AG04449 (cell line): ENCODE measurements around the gene PCNT.

Experiments used
- CTCF ChIA-PET: fragments of 350-600 bp; formaldehyde crosslinking; extraction: SDS; loops from one replicate; lab custom pipeline; 2021; ENCODE audit warnings: antibody characterized with exemption; lab: Yijun Ruan, JAX
- POLR2A ChIA-PET: fragments of 400-600, 350-600 bp; formaldehyde crosslinking; extraction: SDS; loops from one replicate; lab custom pipeline; 2020; ENCODE audit warnings: antibody characterized with exemption, inconsistent platforms; lab: Yijun Ruan, JAX
- DNase-seq: peaks from one replicate; pipeline ENCODE4 v3.0.0-alpha.2; 2010; ENCODE audit warnings: low read depth, low spot score
- H3K4me3 ChIP-seq: 2 replicates; pipeline ENCODE4 v1.5.1; 2011; ENCODE audit warnings: low read depth, mild to moderate bottlenecking, control low read depth, low read length
- TF ChIP-seq, protein P1 (sequence below): IDR thresholded peaks from one replicate; pipeline ENCODE4 v1.5.1; 2011; ENCODE audit warnings: mild to moderate bottlenecking, moderate library complexity, low read length, control low read depth, inconsistent platforms; ENCODE audit not compliant: insufficient read depth; ENCODE audit errors: missing control alignments

PCNT gene

DNA sequence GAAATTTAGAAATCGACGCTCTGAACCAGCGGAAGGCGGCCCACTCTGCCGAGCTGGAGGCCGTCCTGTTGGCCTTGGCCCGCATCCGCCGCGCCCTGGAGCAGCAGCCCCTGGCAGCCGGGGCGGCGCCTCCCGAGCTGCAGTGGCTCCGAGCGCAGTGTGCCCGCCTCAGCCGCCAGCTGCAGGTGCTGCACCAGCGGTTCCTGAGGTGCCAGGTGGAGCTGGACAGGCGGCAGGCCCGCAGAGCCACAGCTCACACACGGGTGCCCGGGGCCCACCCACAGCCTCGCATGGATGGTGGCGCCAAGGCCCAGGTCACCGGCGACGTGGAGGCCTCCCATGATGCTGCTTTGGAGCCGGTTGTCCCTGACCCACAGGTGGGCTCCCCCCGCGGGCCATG, 87.7 kb downstream of the PCNT start:
- no peak overlapping the region for H3K4me3 ChIP-seq
- DNase-seq = no peak
- ChIA-PET POLR2A (no interaction called here), CTCF (no interaction called here)
- TF ChIP-seq, protein P1, sequence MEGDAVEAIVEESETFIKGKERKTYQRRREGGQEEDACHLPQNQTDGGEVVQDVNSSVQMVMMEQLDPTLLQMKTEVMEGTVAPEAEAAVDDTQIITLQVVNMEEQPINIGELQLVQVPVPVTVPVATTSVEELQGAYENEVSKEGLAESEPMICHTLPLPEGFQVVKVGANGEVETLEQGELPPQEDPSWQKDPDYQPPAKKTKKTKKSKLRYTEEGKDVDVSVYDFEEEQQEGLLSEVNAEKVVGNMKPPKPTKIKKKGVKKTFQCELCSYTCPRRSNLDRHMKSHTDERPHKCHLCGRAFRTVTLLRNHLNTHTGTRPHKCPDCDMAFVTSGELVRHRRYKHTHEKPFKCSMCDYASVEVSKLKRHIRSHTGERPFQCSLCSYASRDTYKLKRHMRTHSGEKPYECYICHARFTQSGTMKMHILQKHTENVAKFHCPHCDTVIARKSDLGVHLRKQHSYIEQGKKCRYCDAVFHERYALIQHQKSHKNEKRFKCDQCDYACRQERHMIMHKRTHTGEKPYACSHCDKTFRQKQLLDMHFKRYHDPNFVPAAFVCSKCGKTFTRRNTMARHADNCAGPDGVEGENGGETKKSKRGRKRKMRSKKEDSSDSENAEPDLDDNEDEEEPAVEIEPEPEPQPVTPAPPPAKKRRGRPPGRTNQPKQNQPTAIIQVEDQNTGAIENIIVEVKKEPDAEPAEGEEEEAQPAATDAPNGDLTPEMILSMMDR = no peak

DNA sequence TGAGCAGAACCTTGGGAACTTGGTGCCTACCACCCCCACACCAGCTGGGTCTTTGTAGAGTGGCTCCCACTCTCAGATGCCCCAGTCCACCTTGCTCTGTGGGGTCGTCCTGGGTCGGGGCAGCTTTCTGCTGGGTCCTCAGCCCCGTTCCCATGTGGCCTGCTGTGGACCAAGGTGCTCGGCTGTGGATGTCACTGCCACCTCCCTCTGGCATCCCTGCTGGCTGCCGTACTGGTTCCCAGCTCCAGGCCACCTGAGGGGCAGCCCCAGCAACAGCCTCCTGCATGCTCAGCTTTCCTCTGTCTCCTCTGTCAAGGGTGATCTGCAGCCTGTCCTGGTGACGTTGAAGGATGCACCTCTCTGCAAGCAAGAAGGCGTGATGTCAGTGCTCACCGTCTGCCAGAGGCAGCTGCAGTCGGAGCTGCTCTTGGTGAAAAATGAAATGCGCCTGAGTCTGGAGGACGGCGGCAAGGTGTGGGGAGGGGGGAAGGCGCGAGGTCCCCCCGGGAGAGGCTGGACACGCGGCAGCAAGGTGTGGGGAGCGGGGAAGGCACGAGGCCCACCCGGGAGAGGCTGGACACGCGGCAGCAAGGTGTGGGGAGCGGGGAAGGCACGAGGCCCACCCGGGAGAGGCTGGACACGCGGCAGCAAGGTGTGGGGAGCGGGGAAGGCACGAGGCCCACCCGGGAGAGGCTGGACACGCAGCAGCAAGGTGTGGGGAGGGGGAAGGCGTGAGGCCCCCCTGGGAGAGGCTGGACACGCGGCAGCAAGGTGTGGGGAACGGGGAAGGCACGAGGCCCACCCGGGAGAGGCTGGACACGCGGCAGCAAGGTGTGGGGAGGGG, 88.8 kb downstream of the PCNT start:
- H3K4me3 ChIP-seq = no peak overlapping the region
- TF ChIP-seq, protein P1 = no peak
- DNase-seq = no peak
- CTCF ChIA-PET = no interaction called here
- POLR2A ChIA-PET = no interaction called here

DNA sequence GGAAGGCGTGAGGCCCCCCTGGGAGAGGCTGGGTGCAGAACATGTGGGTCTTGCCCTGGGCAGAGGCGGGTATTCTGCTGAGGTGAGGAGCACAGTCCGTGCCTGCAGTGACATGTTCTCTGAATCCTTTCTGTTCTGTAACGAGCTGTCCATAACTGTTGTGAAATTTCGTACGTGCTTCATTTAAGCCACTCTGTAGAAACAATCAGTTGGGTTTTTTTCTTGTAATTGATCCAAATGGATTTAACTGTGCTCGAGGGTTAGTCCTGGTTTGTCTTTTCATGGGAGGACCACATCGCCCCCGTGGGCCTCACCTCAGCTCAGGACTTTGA, 89.4 kb downstream of the PCNT start:
- CTCF ChIA-PET = no interaction called here
- DNase-seq = no peak
- POLR2A ChIA-PET = no interaction called here
- TF ChIP-seq, protein P1 = no peak
- H3K4me3 ChIP-seq = no peak overlapping the region

DNA sequence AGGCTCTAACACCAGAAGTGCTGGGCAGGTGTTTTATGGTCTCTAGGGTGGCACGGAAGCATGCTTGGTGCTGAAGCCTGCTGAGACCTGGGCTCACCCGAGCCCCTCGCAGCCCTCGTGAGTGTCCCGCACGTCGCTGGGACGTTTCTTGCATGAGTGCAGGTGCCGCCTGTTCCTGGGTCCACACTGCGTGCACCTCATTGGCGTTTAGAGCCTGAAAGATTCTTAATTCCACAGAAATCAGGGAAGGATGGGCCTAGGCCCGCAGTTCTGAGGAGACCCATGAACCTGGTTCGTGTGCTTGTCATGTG, 91.0 kb downstream of the PCNT start:
- no peak for DNase-seq
- ChIA-PET CTCF (no interaction called here), POLR2A (no interaction called here)
- TF ChIP-seq, protein P1 = no peak
- no peak overlapping the region for H3K4me3 ChIP-seq

DNA sequence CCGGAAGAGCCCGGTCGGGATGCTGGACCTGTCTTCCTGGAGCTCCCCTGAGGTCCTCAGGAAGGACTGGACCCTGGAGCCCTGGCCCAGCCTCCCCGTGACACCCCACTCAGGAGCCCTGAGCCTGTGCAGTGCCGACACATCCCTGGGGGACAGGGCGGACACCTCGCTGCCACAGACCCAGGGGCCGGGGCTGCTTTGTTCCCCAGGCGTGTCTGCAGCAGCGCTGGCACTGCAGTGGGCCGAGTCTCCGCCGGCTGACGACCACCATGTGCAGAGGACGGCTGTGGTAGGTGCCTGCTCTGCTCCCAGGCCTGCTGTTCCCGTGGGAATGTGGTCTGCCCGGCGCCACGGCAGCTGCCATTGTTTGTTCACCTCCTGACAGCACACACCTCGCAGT, 92.6 kb downstream of the PCNT start:
- TF ChIP-seq, protein P1 = no peak
- CTCF ChIA-PET = no interaction called here
- H3K4me3 ChIP-seq = no peak overlapping the region
- POLR2A ChIA-PET = no interaction called here
- no peak for DNase-seq

- ChIA-PET POLR2A (no interaction called here), CTCF (no interaction called here)
- no peak for DNase-seq
- TF ChIP-seq, protein P1 = no peak
- H3K4me3 ChIP-seq = no peak overlapping the region
Measured at GRCh38 chr21:46418265-46418946, 94.5 kb downstream of the PCNT start.
